ENCODE measurements around the gene IPCEF1.

Gene IPCEF1

GRCh38 chr6:154266560-154267099 is 90.0 kb downstream of the IPCEF1 start:
- Mint-ChIP-seq H3K36me3 (no peaks in the 10 kb centered on the region), H3K4me1 (peaks cover 12% of the 10 kb centered on the region), H3K9me3 (no peaks in the 10 kb centered on the region), H3K27ac (no peak overlapping the region), H3K4me3 (no peak overlapping the region)
- DNase-seq (ENCODE audit: low spot score in 2 of 2) (no peak), ATAC-seq (peak; percentile 65)

DNA sequence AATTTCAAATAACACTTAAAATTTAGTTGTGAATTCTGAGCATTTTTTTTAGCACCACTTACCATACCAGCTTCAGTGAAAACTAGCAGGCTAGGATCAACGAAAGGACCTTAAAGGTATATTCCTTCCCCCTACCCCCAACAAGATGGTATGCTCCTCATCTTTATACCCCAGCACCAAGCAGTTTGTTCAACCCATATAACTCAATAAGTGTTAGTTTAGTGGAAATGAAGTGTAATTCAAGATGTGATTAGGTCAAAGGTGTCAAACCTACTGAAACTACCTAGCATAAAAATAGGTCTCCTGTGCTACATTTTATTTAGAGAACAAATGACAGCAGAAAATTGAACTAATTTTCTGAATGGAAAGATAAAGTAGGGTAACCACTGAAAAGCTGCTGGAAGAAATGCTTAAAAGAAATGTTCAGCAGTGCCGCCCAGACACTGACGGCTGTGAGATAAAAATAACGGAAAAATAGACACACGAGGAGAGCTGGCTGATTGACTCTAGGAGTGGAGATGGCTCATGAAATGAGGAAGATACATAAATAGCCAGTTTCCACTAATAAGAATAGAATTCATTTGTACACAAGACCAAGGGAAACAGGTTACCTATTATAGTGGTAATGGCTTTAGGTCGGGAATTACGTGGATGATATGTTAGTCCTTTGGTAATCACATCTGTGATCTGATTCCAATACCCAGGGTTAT is 94.8 kb downstream of the IPCEF1 start:
- no peak for ATAC-seq
- no peak overlapping the region for H3K27ac Mint-ChIP-seq
- H3K4me1 Mint-ChIP-seq: peaks cover 38% of the 10 kb centered on the region

GRCh38 chr6:154258064-154258757 is 98.4 kb downstream of the IPCEF1 start:
- no peaks in the 10 kb centered on the region for H3K36me3 Mint-ChIP-seq
- DNase-seq (ENCODE audit: low spot score in 2 of 2): no peak
- H3K9me3 Mint-ChIP-seq: peaks cover 10% of the 10 kb centered on the region
- H3K4me3 Mint-ChIP-seq: no peak overlapping the region
- H3K27ac Mint-ChIP-seq: no peak overlapping the region
- peak; percentile 90 for ATAC-seq
- H3K4me1 Mint-ChIP-seq: peaks cover 40% of the 10 kb centered on the region

More for the DNA sequence above, 94.8 kb downstream of the IPCEF1 start:
- no peak for DNase-seq (ENCODE audit: low spot score in 2 of 2)
- Mint-ChIP-seq H3K9me3 (no peaks in the 10 kb centered on the region), H3K4me3 (peak overlapping the region; percentile 13), H3K36me3 (no peaks in the 10 kb centered on the region)

DNA sequence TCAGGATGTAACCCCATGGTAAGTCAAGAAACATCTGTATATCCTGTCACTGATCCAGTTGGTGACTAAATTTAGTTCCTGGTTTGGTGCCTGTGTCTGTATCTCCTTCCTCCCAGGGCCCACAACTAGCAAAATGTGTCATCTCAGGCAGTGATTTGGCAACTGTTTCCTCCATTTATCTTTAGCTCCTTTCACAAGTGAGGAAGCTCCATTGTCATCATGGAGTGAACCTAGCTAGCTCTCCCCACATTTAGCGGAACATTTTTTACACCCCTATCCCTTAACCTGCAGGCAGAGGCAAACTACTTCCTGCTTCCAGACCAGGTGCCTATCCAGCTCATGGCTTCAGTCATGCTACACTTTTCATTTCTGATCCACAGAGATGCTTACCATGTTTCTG is 99.5 kb downstream of the IPCEF1 start:
- peaks cover 10% of the 10 kb centered on the region for H3K9me3 Mint-ChIP-seq
- no peak overlapping the region for H3K4me3 Mint-ChIP-seq
- H3K4me1 Mint-ChIP-seq: peaks cover 49% of the 10 kb centered on the region
- ATAC-seq (no peak), DNase-seq (ENCODE audit: low spot score in 2 of 2) (no peak)
- H3K27ac Mint-ChIP-seq: no peak overlapping the region
- no peaks in the 10 kb centered on the region for H3K36me3 Mint-ChIP-seq

DNA sequence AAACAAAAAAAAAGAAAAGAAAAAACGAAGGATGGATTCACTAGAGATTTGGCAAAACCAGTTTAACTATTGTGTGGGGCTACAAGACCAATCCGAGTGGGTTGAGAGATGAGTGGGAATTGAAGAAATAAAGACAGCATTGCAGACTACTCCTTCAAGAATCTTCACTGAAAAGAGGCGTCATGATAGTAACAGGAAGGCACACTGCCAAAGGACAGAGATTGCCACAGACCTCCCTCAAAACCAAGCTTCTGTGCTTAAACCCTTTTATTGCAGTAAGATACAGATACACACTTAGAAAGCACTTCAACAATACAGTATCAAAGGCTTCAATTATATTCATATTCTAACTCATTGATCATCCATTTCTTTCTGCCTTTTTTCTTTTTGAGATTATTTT is 103.9 kb downstream of the IPCEF1 start:
- Mint-ChIP-seq H3K27ac (no peak overlapping the region), H3K4me3 (no peak overlapping the region), H3K36me3 (peaks cover 4% of the 10 kb centered on the region), H3K9me3 (peaks cover 10% of the 10 kb centered on the region), H3K4me1 (peaks cover 54% of the 10 kb centered on the region)
- no peak for DNase-seq (ENCODE audit: low spot score in 2 of 2)
- no peak for ATAC-seq

DNA sequence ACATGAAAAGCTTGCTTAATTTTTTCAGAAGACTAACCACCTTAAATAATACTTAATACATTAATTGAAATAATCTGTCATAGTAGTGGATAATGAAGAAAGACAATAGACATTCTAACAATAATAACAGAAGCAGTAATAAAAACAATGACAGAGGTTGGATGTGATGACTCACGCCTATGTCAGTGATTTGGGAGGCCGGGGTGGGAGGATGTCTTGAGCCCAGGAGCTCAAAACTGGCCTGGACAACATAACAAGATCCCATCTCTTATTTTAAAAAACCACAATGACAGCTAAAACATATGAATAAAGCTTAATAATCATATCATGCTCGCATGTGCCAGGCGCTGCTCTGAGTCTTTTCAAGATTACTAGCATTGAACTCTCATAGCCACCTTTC is 105.5 kb downstream of the IPCEF1 start:
- no peak for DNase-seq (ENCODE audit: low spot score in 2 of 2)
- no peak overlapping the region for H3K27ac Mint-ChIP-seq
- H3K4me3 Mint-ChIP-seq: no peak overlapping the region
- H3K9me3 Mint-ChIP-seq: peaks cover 8% of the 10 kb centered on the region
- peaks cover 11% of the 10 kb centered on the region for H3K36me3 Mint-ChIP-seq
- peaks cover 46% of the 10 kb centered on the region for H3K4me1 Mint-ChIP-seq
- ATAC-seq: no peak

GRCh38 chr6:154249499-154250298 is 106.9 kb downstream of the IPCEF1 start:
- peaks cover 3% of the 10 kb centered on the region for H3K9me3 Mint-ChIP-seq

GRCh38 chr6:154247119-154247861 is 109.3 kb downstream of the IPCEF1 start:
- DNase-seq (ENCODE audit: low spot score in 2 of 2) (no peak), ATAC-seq (peak; percentile 76)
- no peaks in the 10 kb centered on the region for H3K9me3 Mint-ChIP-seq
- peak overlapping the region; percentile 77 for H3K4me3 Mint-ChIP-seq
- H3K36me3 Mint-ChIP-seq: peaks cover 24% of the 10 kb centered on the region
- peaks cover 62% of the 10 kb centered on the region for H3K4me1 Mint-ChIP-seq
- H3K27ac Mint-ChIP-seq: peak overlapping the region; percentile 90

More at GRCh38 chr6:154249499-154250298, 106.9 kb downstream of the IPCEF1 start:
- peak overlapping the region; percentile 88 for H3K27ac Mint-ChIP-seq
- H3K4me3 Mint-ChIP-seq: peak overlapping the region; percentile 68
- ATAC-seq (peak; percentile 79), DNase-seq (ENCODE audit: low spot score in 2 of 2) (peak in 1 of 2 donors; percentile 75)
- H3K36me3 Mint-ChIP-seq: peaks cover 13% of the 10 kb centered on the region
- peaks cover 50% of the 10 kb centered on the region for H3K4me1 Mint-ChIP-seq

GRCh38 chr6:154246723-154247118 is 109.9 kb downstream of the IPCEF1 start:
- DNase-seq (ENCODE audit: low spot score in 2 of 2): no peak
- Mint-ChIP-seq H3K9me3 (no peaks in the 10 kb centered on the region), H3K36me3 (peaks cover 27% of the 10 kb centered on the region), H3K27ac (peak overlapping the region; percentile 90), H3K4me3 (peak overlapping the region; percentile 77), H3K4me1 (peaks cover 59% of the 10 kb centered on the region)
- ATAC-seq: no peak

- Mint-ChIP-seq H3K9me3 (no peaks in the 10 kb centered on the region), H3K4me3 (peak overlapping the region; percentile 77), H3K27ac (peak overlapping the region; percentile 90), H3K4me1 (peaks cover 60% of the 10 kb centered on the region), H3K36me3 (peaks cover 35% of the 10 kb centered on the region)
- ATAC-seq (no peak), DNase-seq (ENCODE audit: low spot score in 2 of 2) (no peak)
Measured at GRCh38 chr6:154245506-154245905, 111.1 kb downstream of the IPCEF1 start.

GRCh38 chr6:154243793-154244750 is 112.5 kb downstream of the IPCEF1 start:
- Mint-ChIP-seq H3K27ac (peak overlapping the region; percentile 90), H3K36me3 (peaks cover 35% of the 10 kb centered on the region), H3K9me3 (no peaks in the 10 kb centered on the region), H3K4me1 (peaks cover 52% of the 10 kb centered on the region), H3K4me3 (peak overlapping the region; percentile 77)
- ATAC-seq: no peak
- peak in 1 of 2 donors; percentile 50 for DNase-seq (ENCODE audit: low spot score in 2 of 2)

DNA sequence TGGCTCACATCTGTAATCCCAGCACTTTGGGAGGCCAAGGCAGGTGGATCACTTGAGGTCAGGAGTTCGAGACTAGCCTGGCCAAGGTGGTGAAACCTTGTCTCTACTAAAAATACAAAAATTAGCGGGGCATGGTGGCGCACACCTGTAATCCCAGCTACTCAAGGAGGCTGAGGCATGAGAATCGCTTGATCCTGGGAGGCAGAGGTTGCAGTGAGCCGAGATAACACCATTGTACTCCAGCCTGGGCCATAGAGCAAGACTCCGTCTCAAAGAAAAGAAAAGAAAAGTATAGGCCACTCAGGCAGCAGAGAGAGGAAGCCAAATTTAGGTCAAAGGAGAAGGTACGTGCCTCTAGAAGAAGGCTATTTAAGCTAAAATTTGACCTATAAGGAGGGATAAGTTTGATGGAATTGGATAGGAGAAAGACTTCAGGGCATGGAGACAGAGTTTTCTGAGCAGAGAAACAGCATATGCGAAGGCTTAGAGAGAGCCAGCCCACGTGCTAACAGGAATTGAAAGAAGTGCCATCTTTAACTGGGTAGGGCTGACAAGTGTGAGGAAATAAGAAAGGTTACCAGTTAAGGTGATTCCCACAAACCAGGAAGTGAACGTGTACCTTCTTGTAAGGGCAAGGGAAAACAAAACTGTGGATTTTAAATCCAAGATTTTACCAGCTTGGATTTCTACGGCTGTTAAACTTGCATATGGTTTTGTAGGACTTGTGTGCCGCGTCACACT is 113.8 kb downstream of the IPCEF1 start:
- Mint-ChIP-seq H3K4me3 (peak overlapping the region; percentile 77), H3K27ac (peak overlapping the region; percentile 90), H3K36me3 (peaks cover 35% of the 10 kb centered on the region), H3K4me1 (peaks cover 43% of the 10 kb centered on the region), H3K9me3 (no peaks in the 10 kb centered on the region)
- no peak for ATAC-seq
- peak in 1 of 2 donors; percentile 46 for DNase-seq (ENCODE audit: low spot score in 2 of 2)

- Mint-ChIP-seq H3K9me3 (no peaks in the 10 kb centered on the region), H3K4me3 (peak overlapping the region; percentile 77), H3K36me3 (peaks cover 33% of the 10 kb centered on the region), H3K27ac (peak overlapping the region; percentile 90), H3K4me1 (peaks cover 40% of the 10 kb centered on the region)
- ATAC-seq (no peak), DNase-seq (ENCODE audit: low spot score in 2 of 2) (peak in 1 of 2 donors; percentile 50)
Measured at GRCh38 chr6:154241581-154241980, 115.0 kb downstream of the IPCEF1 start.

All from stimulated activated effector memory CD8-positive, alpha-beta T cell treated with anti-CD3 and anti-CD28 coated beads, Interleukin-12 subunit alpha, Interleukin-12 subunit beta, amount 100 ng/mL, for 72 hours (primary cell).